Lower leg skin (tissue), 3 donors: Measurements from ENCODE around the gene WDR54.

Experiments
- POLR2A ChIP-seq, 2 donors: fragments of 450-650 bp; IDR thresholded peaks; one replicate each; pipeline ENCODE4 v1.6.1; 2016 to 2017; ENCODE audit warnings: antibody characterized with exemption in 2 of 2, mild to moderate bottlenecking in 1 of 2, moderate library complexity in 1 of 2
- TF ChIP-seq, protein P1 (sequence below), 3 donors: fragments of 450-650 bp; IDR thresholded peaks; one replicate each; pipeline ENCODE4 v1.5.1; 2016; ENCODE audit warnings: antibody characterized with exemption in 3 of 3, mild to moderate bottlenecking in 3 of 3, moderate library complexity in 2 of 3

DNA sequence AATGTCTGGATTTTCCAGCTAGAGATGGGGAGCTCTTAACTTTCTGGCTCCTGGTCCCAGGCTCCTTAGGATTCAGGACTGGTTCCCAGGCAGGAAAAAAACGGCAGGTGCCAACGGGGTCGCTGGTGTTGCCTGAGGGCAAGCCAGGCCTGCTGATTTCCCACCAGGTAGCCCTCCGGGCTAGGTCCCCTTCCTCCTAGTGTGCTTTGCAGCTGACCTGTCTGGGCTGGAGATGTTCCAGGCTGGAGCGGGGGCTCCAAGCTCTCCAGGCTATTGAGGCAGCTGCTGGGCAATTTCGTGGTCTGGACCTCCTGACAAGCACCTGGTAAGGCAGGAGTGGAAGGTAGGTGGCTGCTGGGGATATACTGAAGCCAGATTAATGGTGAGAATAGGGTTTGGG, 53.0 kb downstream of the WDR54 start:
- TF ChIP-seq POLR2A (IDR thresholded peaks at IDR 0.05) = no peak
- TF ChIP-seq, protein P1, sequence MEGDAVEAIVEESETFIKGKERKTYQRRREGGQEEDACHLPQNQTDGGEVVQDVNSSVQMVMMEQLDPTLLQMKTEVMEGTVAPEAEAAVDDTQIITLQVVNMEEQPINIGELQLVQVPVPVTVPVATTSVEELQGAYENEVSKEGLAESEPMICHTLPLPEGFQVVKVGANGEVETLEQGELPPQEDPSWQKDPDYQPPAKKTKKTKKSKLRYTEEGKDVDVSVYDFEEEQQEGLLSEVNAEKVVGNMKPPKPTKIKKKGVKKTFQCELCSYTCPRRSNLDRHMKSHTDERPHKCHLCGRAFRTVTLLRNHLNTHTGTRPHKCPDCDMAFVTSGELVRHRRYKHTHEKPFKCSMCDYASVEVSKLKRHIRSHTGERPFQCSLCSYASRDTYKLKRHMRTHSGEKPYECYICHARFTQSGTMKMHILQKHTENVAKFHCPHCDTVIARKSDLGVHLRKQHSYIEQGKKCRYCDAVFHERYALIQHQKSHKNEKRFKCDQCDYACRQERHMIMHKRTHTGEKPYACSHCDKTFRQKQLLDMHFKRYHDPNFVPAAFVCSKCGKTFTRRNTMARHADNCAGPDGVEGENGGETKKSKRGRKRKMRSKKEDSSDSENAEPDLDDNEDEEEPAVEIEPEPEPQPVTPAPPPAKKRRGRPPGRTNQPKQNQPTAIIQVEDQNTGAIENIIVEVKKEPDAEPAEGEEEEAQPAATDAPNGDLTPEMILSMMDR (IDR thresholded peaks at IDR 0.05) = no peak
